Measurements from ENCODE around the gene MRPS34. TPM values are rescaled to one million over a fixed set of nuclear protein-coding genes. Genes with fewer than 3 reads are reported as not detected.

MRPS34 gene
- total RNA-seq, 4 donors from 2014 or later: 56.8 to 84.2 (median 78.6) TPM

DNA sequence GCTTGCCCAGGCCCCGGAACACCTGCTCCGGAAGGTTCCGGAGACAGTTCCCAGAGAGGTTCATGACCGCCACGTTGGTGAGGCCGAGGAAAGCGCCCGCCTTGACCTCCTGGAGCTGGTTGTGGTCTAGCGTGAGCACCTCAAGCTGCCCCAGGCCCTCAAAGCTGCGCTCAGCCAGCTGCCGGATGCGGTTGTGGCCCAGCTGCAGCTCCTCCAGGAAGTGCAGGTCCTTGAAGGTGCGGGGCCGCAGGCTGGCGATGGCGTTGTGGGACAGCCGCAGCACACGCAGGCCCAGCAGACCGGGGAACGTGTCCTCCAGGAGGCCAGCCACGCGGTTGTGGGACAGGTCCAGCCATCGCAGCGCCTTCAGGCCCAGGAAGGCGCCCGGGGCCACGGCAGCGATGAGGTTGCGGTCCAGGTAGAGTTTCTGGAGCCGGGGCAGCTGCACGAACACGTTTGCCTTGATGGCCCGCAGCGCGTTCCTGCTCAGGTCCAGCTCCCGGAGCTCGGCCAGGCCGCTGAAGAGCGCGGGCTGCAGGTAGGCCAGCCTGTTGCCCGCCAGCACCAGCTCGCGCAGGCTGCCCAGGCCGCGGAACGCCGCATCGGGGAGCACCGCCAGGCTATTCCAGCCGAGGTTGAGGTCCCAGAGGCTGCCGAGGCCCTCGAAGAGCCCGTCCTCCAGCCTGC, 18.5 kb upstream of the MRPS34 start:
- TF ChIP-seq, protein P1, sequence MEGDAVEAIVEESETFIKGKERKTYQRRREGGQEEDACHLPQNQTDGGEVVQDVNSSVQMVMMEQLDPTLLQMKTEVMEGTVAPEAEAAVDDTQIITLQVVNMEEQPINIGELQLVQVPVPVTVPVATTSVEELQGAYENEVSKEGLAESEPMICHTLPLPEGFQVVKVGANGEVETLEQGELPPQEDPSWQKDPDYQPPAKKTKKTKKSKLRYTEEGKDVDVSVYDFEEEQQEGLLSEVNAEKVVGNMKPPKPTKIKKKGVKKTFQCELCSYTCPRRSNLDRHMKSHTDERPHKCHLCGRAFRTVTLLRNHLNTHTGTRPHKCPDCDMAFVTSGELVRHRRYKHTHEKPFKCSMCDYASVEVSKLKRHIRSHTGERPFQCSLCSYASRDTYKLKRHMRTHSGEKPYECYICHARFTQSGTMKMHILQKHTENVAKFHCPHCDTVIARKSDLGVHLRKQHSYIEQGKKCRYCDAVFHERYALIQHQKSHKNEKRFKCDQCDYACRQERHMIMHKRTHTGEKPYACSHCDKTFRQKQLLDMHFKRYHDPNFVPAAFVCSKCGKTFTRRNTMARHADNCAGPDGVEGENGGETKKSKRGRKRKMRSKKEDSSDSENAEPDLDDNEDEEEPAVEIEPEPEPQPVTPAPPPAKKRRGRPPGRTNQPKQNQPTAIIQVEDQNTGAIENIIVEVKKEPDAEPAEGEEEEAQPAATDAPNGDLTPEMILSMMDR (IDR thresholded peaks at IDR 0.05): no peak
- ATAC-seq (ENCODE audit: low FRiP score): no peak
- no peak for DNase-seq (ENCODE audit: low spot score)

DNA sequence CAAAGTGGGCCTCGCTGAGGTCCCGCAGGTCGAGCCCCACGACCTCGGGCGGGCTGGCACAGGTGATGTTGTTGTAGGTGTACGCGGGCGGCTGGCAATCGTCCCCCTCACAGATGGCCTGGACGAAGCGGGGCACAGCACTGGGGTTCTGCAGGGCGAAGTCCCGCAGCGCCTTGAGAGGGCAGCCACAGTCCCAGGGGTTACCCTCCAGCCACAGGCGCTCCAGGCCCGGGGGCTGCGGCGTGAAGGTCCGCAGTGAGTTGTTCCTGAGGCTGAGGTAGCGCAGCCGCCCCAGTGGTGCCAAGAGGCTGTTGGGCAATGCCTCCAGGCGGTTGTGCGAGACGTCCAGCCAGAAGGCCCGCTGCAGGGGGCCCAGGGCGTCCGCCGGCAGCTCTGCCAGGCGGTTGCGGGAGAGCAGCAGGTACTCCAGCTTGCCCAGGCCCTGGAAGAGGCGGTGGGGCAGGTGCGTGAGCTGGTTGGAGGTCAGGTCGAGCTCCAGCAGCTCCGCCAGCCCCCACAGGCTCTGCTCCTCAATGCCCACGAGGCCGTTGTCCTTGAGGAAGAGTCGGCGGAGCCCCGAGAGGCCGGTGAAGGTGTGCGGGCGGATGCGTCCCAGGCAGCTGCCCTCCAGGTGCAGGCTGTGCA, 17.8 kb upstream of the MRPS34 start:
- ATAC-seq (ENCODE audit: low FRiP score) (no peak), DNase-seq (ENCODE audit: low spot score) (no peak)
- TF ChIP-seq, protein P1 (IDR thresholded peaks at IDR 0.05): no peak

DNA sequence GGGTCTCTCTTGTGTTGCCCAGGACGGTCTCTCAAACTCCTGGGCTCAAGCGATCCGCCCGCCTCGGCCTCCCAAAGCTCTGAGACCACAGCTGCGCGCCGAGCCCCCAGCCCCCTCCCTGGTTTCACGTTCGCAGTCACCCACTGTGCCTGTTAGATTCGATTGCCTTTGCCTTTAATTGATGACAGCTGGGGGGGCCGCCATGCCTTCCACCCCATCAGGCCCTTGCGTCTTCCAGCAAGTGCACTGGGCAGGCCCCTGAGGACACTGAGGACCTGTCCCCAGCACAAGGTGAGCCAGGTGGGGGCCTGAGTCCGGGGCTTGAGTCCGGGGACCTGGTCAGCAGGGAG, 17.3 kb upstream of the MRPS34 start:
- DNase-seq (ENCODE audit: low spot score): no peak
- TF ChIP-seq, protein P1 (IDR thresholded peaks at IDR 0.05): no peak
- ATAC-seq (ENCODE audit: low FRiP score): no peak

DNA sequence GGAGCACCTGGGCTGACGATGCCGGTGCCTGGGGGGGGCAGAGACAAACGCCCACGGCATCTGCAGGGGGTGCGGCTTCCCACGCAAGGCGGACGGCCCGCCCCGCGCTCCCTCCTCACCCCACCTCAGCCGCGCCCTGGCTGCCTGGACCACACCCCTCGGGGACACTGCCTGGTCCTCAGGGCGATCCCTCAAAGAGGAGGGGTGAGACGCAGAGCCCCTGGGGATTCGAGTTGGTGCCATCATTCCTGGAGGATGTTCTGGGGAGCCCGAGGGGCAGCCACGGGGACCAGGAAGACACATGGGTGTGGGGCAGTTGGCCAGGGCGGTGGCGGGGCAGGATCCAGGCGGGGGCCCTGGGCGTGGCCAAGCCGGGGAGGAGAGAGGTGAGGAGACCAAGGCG, 16.7 kb upstream of the MRPS34 start:
- DNase-seq (ENCODE audit: low spot score) (no peak), ATAC-seq (ENCODE audit: low FRiP score) (no peak)
- TF ChIP-seq, protein P1 (IDR thresholded peaks at IDR 0.05): no peak

DNA sequence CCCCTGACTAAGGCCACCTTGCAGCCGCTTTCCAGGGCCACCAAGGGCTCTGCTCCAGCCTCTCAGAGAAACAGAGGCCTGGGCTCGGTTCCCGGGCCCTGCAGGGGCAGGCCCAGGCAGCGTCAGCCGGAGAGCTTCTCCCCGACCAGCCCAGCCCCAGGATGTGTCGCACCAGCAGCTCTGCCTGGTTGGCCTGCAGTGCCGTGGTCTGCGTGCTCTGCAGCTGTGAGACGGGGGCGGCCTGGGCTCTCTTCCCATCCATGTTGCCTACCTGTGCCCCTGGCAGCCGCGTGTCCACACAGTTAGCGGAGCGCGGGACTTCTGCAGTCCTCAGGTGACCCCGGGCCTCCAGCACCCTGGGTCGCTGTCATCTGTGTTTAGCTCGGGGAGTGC, 15.8 kb upstream of the MRPS34 start:
- no peak for ATAC-seq (ENCODE audit: low FRiP score)
- TF ChIP-seq, protein P1 (IDR thresholded peaks at IDR 0.05): no peak
- DNase-seq (ENCODE audit: low spot score): no peak

DNA sequence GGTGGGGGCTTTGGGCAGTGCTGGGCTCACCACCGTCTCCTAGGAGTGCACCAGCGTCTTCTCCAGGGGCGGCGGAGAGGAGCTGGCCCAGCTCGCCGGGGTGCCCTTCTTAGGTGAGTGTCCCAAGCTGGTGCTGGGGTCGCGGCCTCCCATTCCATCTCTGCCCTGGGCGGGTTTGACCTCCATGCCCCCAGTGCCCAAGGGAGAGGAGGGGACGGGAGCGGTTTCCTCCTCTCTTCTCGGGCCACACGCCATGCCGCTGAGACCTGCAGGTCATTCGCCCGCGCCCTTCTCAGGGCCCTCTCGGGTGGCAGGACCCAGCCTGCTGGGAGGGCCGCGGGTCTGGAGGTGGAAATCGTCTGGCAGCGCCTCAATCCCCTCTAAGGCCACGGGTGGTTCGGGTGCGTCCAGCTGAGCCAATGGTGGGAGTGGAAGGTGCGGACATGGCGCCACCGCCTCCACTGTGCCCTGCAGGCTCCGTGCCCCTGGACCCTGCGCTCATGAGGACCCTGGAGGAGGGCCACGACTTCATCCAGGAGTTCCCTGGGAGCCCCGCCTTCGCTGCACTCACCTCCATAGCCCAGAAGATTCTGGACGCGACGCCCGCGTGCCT, 15.3 kb upstream of the MRPS34 start:
- TF ChIP-seq, protein P1 (IDR thresholded peaks at IDR 0.05): no peak
- no peak for ATAC-seq (ENCODE audit: low FRiP score)

More for the DNA sequence above, 15.3 kb upstream of the MRPS34 start:
- no peak for DNase-seq (ENCODE audit: low spot score)
